Suprapubic skin (tissue), 4 donors: ENCODE data around the gene DNAJC5. TPM values are rescaled to one million over a fixed set of nuclear protein-coding genes. Genes with fewer than 3 reads are reported as not detected.
"Not testable (repeated sequence)": the region's sequence is repeated elsewhere in the genome, so short reads cannot be mapped to it uniquely, and the experiment has no call there.

ENCODE experiments used
- DNase-seq, 2 donors: peaks; one replicate each; pipeline ENCODE4 v3.0.0-alpha.2; 2019; ENCODE audit warnings: low spot score in 2 of 2
- H3K27ac ChIP-seq: fragments of 200-600 bp; sonication (generic); one replicate; pipeline ENCODE4 v1.5.1; 2019
- H3K27me3 ChIP-seq: fragments of 200-600 bp; sonication (generic); one replicate; pipeline ENCODE4 v1.5.1; 2019
- H3K36me3 ChIP-seq: fragments of 200-600 bp; sonication (generic); one replicate; pipeline ENCODE4 v1.5.1; 2019
- H3K4me1 ChIP-seq: fragments of 200-600 bp; sonication (generic); one replicate; pipeline ENCODE4 v1.5.1; 2019
- H3K4me3 ChIP-seq: fragments of 200-600 bp; sonication (generic); one replicate; pipeline ENCODE4 v1.5.1; 2019; ENCODE audit warnings: mild to moderate bottlenecking
- H3K9me3 ChIP-seq: fragments of 200-600 bp; sonication (generic); one replicate; pipeline ENCODE4 v1.5.1; 2019
- CTCF ChIP-seq, 2 donors: fragments of 200-600 bp in 1 of 2; fragments of 450-650 bp in 1 of 2; sonication (generic) in 1 of 2; IDR thresholded peaks; one replicate each; pipeline ENCODE4 v1.5.1; 2016 to 2019; ENCODE audit warnings: antibody characterized with exemption in 2 of 2, mild to moderate bottlenecking in 1 of 2, moderate library complexity in 1 of 2
- EP300 ChIP-seq: sonication (generic); formaldehyde crosslinking; IDR thresholded peaks from one replicate; pipeline ENCODE4 v1.6.1; 2017; ENCODE audit warnings: antibody characterized with exemption
- POLR2A ChIP-seq, 2 donors: fragments of 450-650 bp; IDR thresholded peaks; one replicate each; pipeline ENCODE4 v1.6.1; 2017; ENCODE audit warnings: antibody characterized with exemption in 2 of 2, mild to moderate bottlenecking in 2 of 2, moderate library complexity in 2 of 2
- POLR2AphosphoS5 ChIP-seq, 3 donors: sonication (generic); formaldehyde crosslinking; IDR thresholded peaks; one replicate each; pipeline ENCODE4 v1.6.1; 2017; ENCODE audit warnings: antibody characterized with exemption in 3 of 3
- WGBS: methylation state at CpG from one replicate; pipeline ENCODE4 v1.1.5; 2018; 5-methylcytosine and 5-hydroxymethylcytosine counted together
- total RNA-seq, 4 donors: library from RNA; depleted of rRNA; stranded (reverse); fragments of >200 nt; gene quantifications; one replicate each; pipeline ENCODE4 v1.1.0, GENCODE V29; 2016

Gene DNAJC5
- total RNA-seq, 4 donors from 2014 or later, result 36.4 to 62.0 (median 53.7) TPM

- WGBS, result 95% methylated on average over 5 of the region's 5 CpGs
- Histone ChIP-seq H3K27me3 (no peaks in the 10 kb centered on the region), H3K27ac (no peak overlapping the region), H3K9me3 (no peaks in the 10 kb centered on the region), H3K36me3 (peaks cover 46% of the 10 kb centered on the region), H3K4me3 (no peak overlapping the region), H3K4me1 (peaks cover 33% of the 10 kb centered on the region)
- TF ChIP-seq CTCF (IDR thresholded peaks at IDR 0.05) (no peak), EP300 (no peak), POLR2A (IDR thresholded peaks at IDR 0.05) (no peak), POLR2AphosphoS5 (IDR thresholded peaks at IDR 0.05) (no peak)
- DNase-seq, result no peak
These were observed 26.7 kb upstream of the DNAJC5 start for GRCh38 chr20:63868264-63868663.

GRCh38 chr20:63873477-63873971 is 21.4 kb upstream of the DNAJC5 start:
- peak overlapping the region; percentile 50 for H3K27ac ChIP-seq
- H3K9me3 ChIP-seq, result no peaks in the 10 kb centered on the region
- 63% methylated on average over 14 of the region's 14 CpGs for WGBS
- peak in 1 of 2 donors; percentile 77 for DNase-seq
- H3K36me3 ChIP-seq, result peaks cover 95% of the 10 kb centered on the region
- no peak overlapping the region for H3K4me3 ChIP-seq
- peaks cover 12% of the 10 kb centered on the region for H3K4me1 ChIP-seq
- TF ChIP-seq POLR2AphosphoS5 (IDR thresholded peaks at IDR 0.05) (peak in 1 of 3 donors; percentile 93), EP300 (no peak), CTCF (IDR thresholded peaks at IDR 0.05) (no peak), POLR2A (IDR thresholded peaks at IDR 0.05) (no peak)
- no peaks in the 10 kb centered on the region for H3K27me3 ChIP-seq

- Histone ChIP-seq H3K4me1 (peaks cover 12% of the 10 kb centered on the region), H3K36me3 (peaks cover 95% of the 10 kb centered on the region)
- H3K27me3 ChIP-seq, H3K27ac ChIP-seq, H3K4me3 ChIP-seq, H3K9me3 ChIP-seq: not testable (repeated sequence)
- 84% methylated on average over 7 of the region's 7 CpGs for WGBS
- peak in 1 of 2 donors; percentile 43 for DNase-seq
These were observed 20.7 kb upstream of the DNAJC5 start for GRCh38 chr20:63874241-63874640.

GRCh38 chr20:63876489-63877036 is 18.4 kb upstream of the DNAJC5 start:
- TF ChIP-seq EP300, result no peak
- TF ChIP-seq POLR2A (IDR thresholded peaks at IDR 0.05), result no peak
- no peak for TF ChIP-seq POLR2AphosphoS5 (IDR thresholded peaks at IDR 0.05)
- no peak for TF ChIP-seq CTCF (IDR thresholded peaks at IDR 0.05)
- Histone ChIP-seq H3K4me1 (peaks cover 12% of the 10 kb centered on the region), H3K4me3 (no peak overlapping the region), H3K36me3 (peaks cover 88% of the 10 kb centered on the region), H3K9me3 (no peaks in the 10 kb centered on the region), H3K27ac (no peak overlapping the region), H3K27me3 (no peaks in the 10 kb centered on the region)
- 82% methylated on average over 7 of the region's 19 CpGs for WGBS
- DNase-seq, result no peak

- 91% methylated on average over 32 of the region's 32 CpGs for WGBS
- Histone ChIP-seq H3K4me1 (peaks cover 9% of the 10 kb centered on the region), H3K27ac (no peak overlapping the region), H3K4me3 (no peak overlapping the region), H3K36me3 (peaks cover 90% of the 10 kb centered on the region), H3K9me3 (no peaks in the 10 kb centered on the region), H3K27me3 (no peaks in the 10 kb centered on the region)
- TF ChIP-seq EP300 (no peak), POLR2A (IDR thresholded peaks at IDR 0.05) (no peak), POLR2AphosphoS5 (IDR thresholded peaks at IDR 0.05) (no peak), CTCF (IDR thresholded peaks at IDR 0.05) (no peak)
- no peak for DNase-seq
These were observed 17.0 kb upstream of the DNAJC5 start for GRCh38 chr20:63877755-63878470.
